IMR-90 (cell line): Measurements from ENCODE around the gene L1CAM. TPM values are rescaled to one million over a fixed set of nuclear protein-coding genes. Genes with fewer than 3 reads are reported as not detected.
"Not testable (repeated sequence)": the region's sequence is repeated elsewhere in the genome, so short reads cannot be mapped to it uniquely, and the experiment has no call there.

Experiments used
- ATAC-seq: fragments of 200-7000 bp; cut with Tn5 transposase; 2 replicates; pipeline ENCODE4 v1.9.1; 2020; ENCODE audit warnings: low read depth, mild to moderate bottlenecking, moderate library complexity
- BruUV-seq: library from RNA; stranded (reverse); fragments of 400-500 nt; replicated peaks from 2 replicates; lab custom pipeline; 2021; lab: Mats Ljungman, UMichigan
- CTCF ChIA-PET: fragments of 300-600 bp; formaldehyde crosslinking; extraction: SDS; loops from one replicate; lab custom pipeline; 2021; ENCODE audit warnings: antibody characterized with exemption; lab: Yijun Ruan, JAX
- POLR2A ChIA-PET: fragments of 300-600 bp; sonication (Branson Sonifier 250); formaldehyde crosslinking; loops from one replicate; lab custom pipeline; 2022; ENCODE audit warnings: antibody characterized with exemption; ENCODE audit not compliant: unreplicated experiment; lab: Charles Lee
- DNase-seq: peaks from one replicate; pipeline ENCODE4 v3.0.0; 2013
- H2AFZ ChIP-seq: replicated peaks from 2 replicates; pipeline ENCODE3; 2013; ENCODE audit warnings: low read length, mild to moderate bottlenecking; ENCODE audit not compliant: poor library complexity
- H2AK5ac ChIP-seq: 2 replicates; pipeline ENCODE4 v1.6.1; 2013; ENCODE audit warnings: low read depth, low read length, inconsistent platforms
- H2AK9ac ChIP-seq: replicated peaks from 2 replicates; pipeline ENCODE3; 2013; ENCODE audit warnings: mild to moderate bottlenecking, low read depth, low read length, moderate library complexity; ENCODE audit not compliant: poor library complexity
- H2BK120ac ChIP-seq: 2 replicates; pipeline ENCODE4 v1.6.1; 2013; ENCODE audit warnings: low read depth, low read length, inconsistent platforms
- H2BK15ac ChIP-seq: 3 replicates; pipeline ENCODE4 v1.6.1; 2013; ENCODE audit warnings: low read depth, low read length, inconsistent platforms
- H2BK20ac ChIP-seq: 2 replicates; pipeline ENCODE4 v1.6.1; 2013; ENCODE audit warnings: low read depth, mild to moderate bottlenecking, inconsistent platforms, low read length, moderate library complexity
- H2BK5ac ChIP-seq: 2 replicates; pipeline ENCODE4 v1.6.1; 2013; ENCODE audit warnings: mild to moderate bottlenecking, low read depth, low read length, inconsistent platforms; ENCODE audit not compliant: poor library complexity, severe bottlenecking
- H3K14ac ChIP-seq: replicated peaks from 2 replicates; pipeline ENCODE4 v1.6.1; 2013; ENCODE audit warnings: low read depth, low read length, inconsistent platforms
- H3K18ac ChIP-seq: 2 replicates; pipeline ENCODE4 v1.6.1; 2013; ENCODE audit warnings: low read depth, low read length, control low read depth
- H3K23ac ChIP-seq: 2 replicates; pipeline ENCODE4 v1.6.1; 2013; ENCODE audit warnings: low read depth, low read length, inconsistent platforms
- H3K27ac ChIP-seq: 2 replicates; pipeline ENCODE4 v1.5.1; 2013; ENCODE audit warnings: mild to moderate bottlenecking, control low read depth, low read length; ENCODE audit not compliant: insufficient read depth
- H3K27me3 ChIP-seq: 2 replicates; pipeline ENCODE4 v1.6.1; 2013; ENCODE audit warnings: low read length; ENCODE audit not compliant: control insufficient read depth, insufficient read depth
- H3K36me3 ChIP-seq: 2 replicates; pipeline ENCODE4 v1.6.1; 2013; ENCODE audit warnings: low read length, mixed read lengths; ENCODE audit not compliant: control insufficient read depth, insufficient read depth
- H3K4ac ChIP-seq: 2 replicates; pipeline ENCODE4 v1.6.1; 2013; ENCODE audit warnings: low read depth, low read length, inconsistent platforms
- H3K4me1 ChIP-seq: 2 replicates; pipeline ENCODE4 v1.6.1; 2013; ENCODE audit warnings: low read length, mixed read lengths; ENCODE audit not compliant: control insufficient read depth, insufficient read depth
- H3K4me2 ChIP-seq: 2 replicates; pipeline ENCODE4 v1.6.1; 2013; ENCODE audit warnings: low read depth, mild to moderate bottlenecking, control low read depth, low read length, moderate library complexity
- H3K4me3 ChIP-seq: 2 replicates; pipeline ENCODE4 v1.5.1; 2013; ENCODE audit warnings: low read depth, mild to moderate bottlenecking, control low read depth, low read length, moderate library complexity; ENCODE audit not compliant: insufficient read depth
- H3K56ac ChIP-seq: 2 replicates; pipeline ENCODE4 v1.6.1; 2013; ENCODE audit warnings: low read length, inconsistent platforms; ENCODE audit not compliant: insufficient read depth; ENCODE audit errors: extremely low read depth
- H3K79me1 ChIP-seq, 2 experiments: 2 replicates each; pipeline ENCODE4 v1.6.1; 2013; ENCODE audit warnings: low read length in 2 of 2, inconsistent platforms in 1 of 2, low read depth in 1 of 2
- H3K9ac ChIP-seq: 2 replicates; pipeline ENCODE4 v1.6.1; 2013; ENCODE audit warnings: low read depth, low read length, control low read depth
- H3K9me1 ChIP-seq: 2 replicates; pipeline ENCODE4 v1.6.1; 2013; ENCODE audit warnings: low read length, inconsistent platforms; ENCODE audit not compliant: insufficient read depth
- H3K9me3 ChIP-seq: 2 replicates; pipeline ENCODE4 v1.6.1; 2013; ENCODE audit warnings: low read length; ENCODE audit not compliant: control insufficient read depth, insufficient read depth
- H4K20me1 ChIP-seq: 2 replicates; pipeline ENCODE4 v1.6.1; 2013; ENCODE audit warnings: low read length, inconsistent platforms; ENCODE audit not compliant: insufficient read depth
- H4K5ac ChIP-seq: 2 replicates; pipeline ENCODE4 v1.6.1; 2013; ENCODE audit warnings: mild to moderate bottlenecking, low read depth, low read length, control low read depth
- H4K8ac ChIP-seq, 2 experiments: 2 replicates each; pipeline ENCODE4 v1.6.1; 2013; ENCODE audit warnings: low read depth in 2 of 2, low read length in 2 of 2, control low read depth in 1 of 2, inconsistent platforms in 1 of 2
- H4K91ac ChIP-seq: 2 replicates; pipeline ENCODE4 v1.6.1; 2013; ENCODE audit warnings: low read depth, low read length, inconsistent platforms; ENCODE audit not compliant: insufficient read depth
- WGBS, 2 experiments: methylation state at CpG; one replicate each; pipeline versions ENCODE4 v1.1.5 to v1.1.7; 2013; ENCODE audit warnings: missing lambda C conversion rate in 2 of 2; ENCODE audit not compliant: insufficient read length in 1 of 2; ENCODE audit errors: extremely low coverage in 2 of 2; 5-methylcytosine and 5-hydroxymethylcytosine counted together
- dilution Hi-C: fragments of 300-500 bp; cut with HindIII; formaldehyde crosslinking; loops from one replicate; pipeline ENCODE4 v1.14.3; 2018; ENCODE audit warnings: low sequenced_read_pairs; ENCODE audit not compliant: unreplicated experiment
- in situ Hi-C: fragments of 300-500 bp; cut with MboI; formaldehyde crosslinking; loops from 3 replicates; pipeline ENCODE4 v1.14.3; 2019; ENCODE audit warnings: low sequenced_read_pairs, inconsistent platforms, mixed read lengths
- intact Hi-C: fragments of 100-400 bp; cut with micrococcal nuclease; formaldehyde crosslinking; loops from 2 replicates; pipeline ENCODE4 v1.10.0; 2022
- polyA plus RNA-seq, 3 experiments: library from polyadenylated mRNA; depleted of rRNA; stranded (reverse); fragments of >200 nt; gene quantifications; 2 replicates each; pipeline ENCODE4 v1.2.3, GENCODE V29; 2012; ENCODE audit warnings: low replicate concordance in 1 of 3
- total RNA-seq: library from RNA; depleted of rRNA; stranded (reverse); fragments of >200 nt; gene quantifications from 2 replicates; pipeline ENCODE4 v1.2.3, GENCODE V29; 2012

L1CAM gene
- total and polyA plus RNA-seq, 2 of the 4 experiments (the other 2 are of a cell fraction), result 0.36 to 1.9 TPM

DNA sequence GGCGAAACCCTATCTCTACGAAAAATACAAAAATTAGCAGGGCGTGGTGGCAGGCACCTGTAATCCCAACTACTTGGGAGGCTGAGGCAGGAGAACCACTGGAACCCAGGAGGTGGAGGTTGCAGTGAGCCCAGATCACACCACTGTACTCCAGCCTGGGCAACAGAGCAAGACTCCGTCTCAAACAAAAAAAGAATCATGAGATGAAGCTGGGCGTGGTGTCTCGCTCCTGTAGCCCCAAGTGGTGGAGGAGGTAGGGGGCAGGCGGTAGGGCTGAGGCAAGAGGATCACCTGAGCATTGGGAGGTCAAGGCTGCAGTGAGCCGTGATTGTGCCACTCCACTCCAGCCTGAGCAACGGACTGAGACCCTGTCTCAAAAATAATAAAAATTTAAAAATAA is 67.9 kb downstream of the L1CAM start:
- H3K9me3 ChIP-seq, H4K8ac ChIP-seq, dilution Hi-C loops, H3K4ac ChIP-seq, H3K4me2 ChIP-seq, H3K27ac ChIP-seq, H2BK20ac ChIP-seq, CTCF ChIA-PET, in situ Hi-C loops, H2BK120ac ChIP-seq, POLR2A ChIA-PET, H3K4me3 ChIP-seq, intact Hi-C loops, H2BK15ac ChIP-seq, H4K20me1 ChIP-seq, H3K9ac ChIP-seq, H3K79me1 ChIP-seq, H3K9me1 ChIP-seq, H3K56ac ChIP-seq, H2AK9ac ChIP-seq, DNase-seq, H3K18ac ChIP-seq, H3K4me1 ChIP-seq, ATAC-seq, H2AFZ ChIP-seq, H2BK5ac ChIP-seq, H3K14ac ChIP-seq, H2AK5ac ChIP-seq, H3K36me3 ChIP-seq, H4K5ac ChIP-seq, H3K23ac ChIP-seq, BruUV-seq, H4K91ac ChIP-seq: not testable (repeated sequence)
- H3K27me3 ChIP-seq, result peaks cover 16% of the 10 kb centered on the region
- WGBS, 2 experiments, result 92% methylated on average over 2 of the region's 9 CpGs; no CpG with 5 or more reads in 1 of the 2 experiments
